HG02642 (cell line): Measurements from ENCODE around the gene INPP5A.

Experiments
- ATAC-seq: cut with Tn5 transposase; IDR thresholded peaks from one replicate; pipeline ENCODE4 v1.9.1; 2021; ENCODE audit warnings: mild to moderate bottlenecking; ENCODE audit not compliant: unreplicated experiment, poor library complexity

Gene INPP5A

GRCh38 chr10:132652446-132652845, 114.9 kb downstream of the INPP5A start:
- ATAC-seq: no peak

GRCh38 chr10:132652936-132653590, 115.5 kb downstream of the INPP5A start:
- ATAC-seq: no peak

- no peak for ATAC-seq
Measured at GRCh38 chr10:132653721-132654120, 116.1 kb downstream of the INPP5A start.

DNA sequence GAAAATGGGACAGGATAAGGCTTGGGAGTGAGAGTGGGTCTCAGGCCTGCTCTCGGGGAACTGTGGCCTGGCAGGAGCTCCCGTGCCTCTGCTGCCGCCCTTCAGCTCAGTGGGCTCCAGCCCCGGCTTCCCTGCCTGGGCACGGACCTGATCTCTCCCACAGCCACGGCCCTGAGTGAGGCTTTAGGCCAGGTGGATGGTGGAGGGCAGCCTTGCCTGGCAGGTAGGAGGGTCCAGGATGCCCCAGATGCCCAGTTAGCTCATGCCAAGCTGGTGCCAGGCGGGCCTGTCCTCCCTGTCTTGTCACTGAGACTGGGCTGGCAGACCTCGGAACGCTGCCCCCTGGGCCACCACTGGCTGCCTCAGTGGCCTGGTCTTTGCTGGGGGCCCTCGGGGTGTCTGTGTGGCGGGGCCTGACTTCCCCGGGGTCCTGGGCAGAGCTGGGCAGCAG, 116.6 kb downstream of the INPP5A start:
- no peak for ATAC-seq

- ATAC-seq: no peak
Measured at GRCh38 chr10:132654708-132655661, 117.4 kb downstream of the INPP5A start.

- ATAC-seq: no peak
Measured at GRCh38 chr10:132655735-132656134, 118.1 kb downstream of the INPP5A start.

DNA sequence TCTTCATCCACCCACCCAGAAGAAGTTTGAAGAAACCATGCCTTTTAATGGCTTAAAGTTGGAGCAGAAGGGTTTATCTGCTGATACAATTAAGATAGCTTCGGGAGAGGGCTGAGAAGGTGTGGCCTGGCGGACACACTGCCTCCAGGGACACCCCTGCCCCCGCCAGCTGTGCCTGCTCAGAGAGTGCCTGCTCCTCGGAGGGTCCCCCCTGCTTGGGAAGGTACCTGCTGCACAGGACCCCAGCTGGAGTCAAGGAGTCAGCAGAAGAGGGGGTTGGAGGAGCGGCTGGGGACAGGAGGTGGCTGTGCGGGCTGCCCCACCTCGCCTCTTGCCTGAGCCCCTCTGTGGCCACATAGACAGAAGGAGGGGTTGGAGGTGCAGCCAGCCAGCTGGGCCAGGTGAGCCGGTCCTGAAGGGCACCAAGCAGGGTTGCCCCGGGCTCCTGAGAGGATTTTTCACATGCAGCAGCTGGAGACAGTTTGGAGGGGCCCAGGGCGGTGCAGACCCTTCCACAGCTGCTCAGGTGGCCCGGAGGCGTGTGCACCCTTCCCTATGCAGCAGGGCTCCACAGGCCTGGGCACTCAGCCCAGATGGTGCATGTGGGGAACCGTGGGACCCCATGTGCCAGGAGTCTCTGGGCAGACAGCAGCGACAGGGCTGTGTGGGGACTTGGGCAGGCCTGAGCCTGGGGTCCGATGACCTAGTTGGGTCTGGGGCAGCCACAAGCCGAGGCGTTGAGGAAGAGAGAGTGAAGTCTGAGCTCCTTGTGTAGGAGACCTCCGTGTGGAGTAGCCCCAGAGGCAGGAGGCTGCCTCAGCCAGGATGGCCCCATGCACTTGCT, 118.9 kb downstream of the INPP5A start:
- ATAC-seq: no peak

DNA sequence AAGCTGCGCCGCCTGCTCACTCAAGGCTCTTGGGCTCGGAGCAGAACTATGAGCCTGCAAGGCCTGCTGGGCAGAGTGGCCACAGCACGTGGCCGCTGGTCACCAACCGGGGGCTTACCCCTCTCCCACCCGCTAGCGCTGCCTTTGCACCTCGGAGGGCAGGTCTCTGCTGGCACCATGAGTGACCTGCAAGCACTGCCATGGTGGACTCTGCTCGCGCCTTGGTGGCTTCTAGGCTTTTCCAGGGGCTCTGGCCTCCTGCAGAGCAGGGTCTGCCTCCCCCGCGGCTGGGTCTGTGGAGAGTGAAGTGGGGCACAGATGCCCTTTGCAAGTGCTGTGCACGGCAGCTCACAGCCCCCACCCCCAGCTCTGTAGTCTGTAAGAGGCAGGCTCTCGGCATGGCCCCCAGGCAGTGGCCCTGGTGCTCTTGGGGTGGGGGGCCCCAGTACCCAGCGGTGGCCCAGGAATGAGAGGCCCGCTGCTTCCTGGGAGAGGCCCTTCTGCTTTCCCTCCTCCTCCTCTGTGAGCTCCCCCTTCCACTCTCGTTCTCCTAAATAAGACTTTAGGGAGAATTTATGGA, 119.6 kb downstream of the INPP5A start:
- no peak for ATAC-seq

DNA sequence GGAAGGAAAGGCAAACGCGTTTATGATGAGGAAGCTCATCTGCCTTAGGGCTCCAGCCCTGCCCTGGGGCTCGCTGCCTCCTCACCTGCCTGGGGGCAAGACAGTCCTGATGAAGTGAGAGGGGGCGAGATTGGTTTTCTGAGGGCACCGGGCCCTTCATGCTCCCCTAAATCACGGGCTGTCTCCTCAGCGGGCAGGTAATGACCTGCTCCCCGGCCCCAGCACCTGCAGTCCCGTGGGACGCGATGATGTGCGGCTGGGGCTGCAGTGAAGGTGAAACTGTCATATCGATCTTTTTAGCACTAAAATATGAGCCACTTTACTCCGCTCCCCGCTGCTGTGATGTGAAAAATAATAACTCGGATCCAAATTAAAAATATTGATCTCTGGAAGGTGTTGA, 120.2 kb downstream of the INPP5A start:
- ATAC-seq: no peak

GRCh38 chr10:132658546-132659205, 121.1 kb downstream of the INPP5A start:
- ATAC-seq: no peak

GRCh38 chr10:132659206-132660091, 121.9 kb downstream of the INPP5A start:
- no peak for ATAC-seq

DNA sequence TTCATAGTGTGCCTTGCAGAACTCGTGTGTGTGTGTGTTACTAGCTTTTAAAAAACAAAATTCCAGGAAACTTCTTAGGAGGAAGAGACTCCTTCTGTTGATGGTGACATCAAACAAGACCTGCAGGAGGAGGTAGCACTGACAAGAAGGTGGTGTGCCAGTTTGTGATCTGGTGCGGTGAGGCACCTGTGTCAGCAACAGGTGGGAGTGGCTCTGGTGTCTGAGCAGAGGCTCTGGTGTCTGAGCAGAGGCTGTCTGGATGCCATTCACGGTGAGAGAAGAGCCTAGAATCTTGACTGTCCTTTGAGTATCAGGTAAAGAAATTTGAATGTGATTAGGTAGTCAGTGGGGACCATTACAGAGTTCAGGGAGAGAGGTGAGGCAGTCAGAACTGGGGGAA, 122.8 kb downstream of the INPP5A start:
- no peak for ATAC-seq

DNA sequence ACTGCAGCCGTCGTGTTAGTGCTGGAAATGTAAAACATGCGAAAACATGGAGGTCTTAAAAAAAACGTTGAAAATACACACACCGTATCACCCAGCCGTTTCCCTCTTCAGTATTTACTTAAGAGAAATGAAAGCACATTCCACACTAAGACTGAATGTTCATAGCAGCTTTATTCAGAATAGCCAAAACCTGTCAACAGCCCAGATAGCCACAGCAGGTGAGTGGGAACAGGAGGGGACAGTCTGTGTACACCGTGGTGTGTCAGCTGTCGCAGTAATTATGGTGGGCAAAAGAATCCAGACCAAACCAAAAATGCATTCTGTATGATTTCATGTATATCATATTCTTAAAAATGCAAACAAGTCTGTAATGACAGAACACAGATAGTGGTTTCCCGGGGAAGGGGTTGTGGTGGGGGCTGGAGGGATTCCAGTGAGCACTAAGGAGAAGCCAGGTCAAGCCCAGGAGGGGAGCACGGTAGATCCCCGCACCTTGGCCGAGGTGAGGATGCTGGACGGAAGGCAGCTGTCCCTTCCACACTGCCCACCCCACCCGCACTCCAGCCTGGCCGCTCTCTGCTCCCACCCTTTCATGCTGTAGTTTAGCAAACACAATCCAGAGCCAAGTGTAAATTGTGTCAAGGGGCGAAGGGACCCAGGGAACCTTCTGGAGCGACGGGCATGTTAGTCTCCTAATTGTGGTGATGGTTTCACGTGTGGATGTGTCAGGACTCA, 124.8 kb downstream of the INPP5A start:
- ATAC-seq: no peak

DNA sequence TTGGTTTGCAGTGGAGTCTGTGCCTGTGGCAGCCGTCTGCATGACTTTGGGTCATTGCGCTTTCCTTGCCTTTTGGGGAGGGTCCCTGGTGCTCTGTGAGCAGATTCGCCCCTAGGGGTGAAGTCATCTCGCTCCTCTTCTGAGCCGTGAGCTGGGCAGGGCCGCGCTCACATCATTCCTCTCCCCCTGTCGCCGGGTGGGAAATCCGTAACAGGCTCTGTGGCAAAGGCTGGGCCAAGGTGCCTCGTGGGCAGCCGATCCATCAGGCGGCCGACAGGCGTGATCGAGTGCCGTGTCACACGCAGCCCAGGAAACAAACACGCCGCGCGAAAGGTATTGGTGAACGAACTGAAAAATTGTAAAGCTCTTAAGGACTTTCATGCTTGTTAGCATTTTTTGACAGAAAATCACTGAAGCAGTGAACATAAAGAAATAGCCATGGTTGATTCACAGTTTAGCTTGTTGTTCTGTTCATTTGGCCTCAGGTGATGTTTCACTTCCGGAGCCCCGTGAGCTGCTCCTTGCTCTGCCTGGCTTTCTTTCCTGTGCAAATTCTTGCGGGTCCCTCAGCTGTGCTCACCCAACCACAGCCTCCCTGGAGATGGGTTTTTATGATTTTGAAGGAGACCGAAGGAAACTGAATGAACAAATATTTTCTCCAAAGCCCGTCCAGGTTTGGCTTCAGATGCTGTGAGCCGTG, 126.2 kb downstream of the INPP5A start:
- ATAC-seq: no peak

DNA sequence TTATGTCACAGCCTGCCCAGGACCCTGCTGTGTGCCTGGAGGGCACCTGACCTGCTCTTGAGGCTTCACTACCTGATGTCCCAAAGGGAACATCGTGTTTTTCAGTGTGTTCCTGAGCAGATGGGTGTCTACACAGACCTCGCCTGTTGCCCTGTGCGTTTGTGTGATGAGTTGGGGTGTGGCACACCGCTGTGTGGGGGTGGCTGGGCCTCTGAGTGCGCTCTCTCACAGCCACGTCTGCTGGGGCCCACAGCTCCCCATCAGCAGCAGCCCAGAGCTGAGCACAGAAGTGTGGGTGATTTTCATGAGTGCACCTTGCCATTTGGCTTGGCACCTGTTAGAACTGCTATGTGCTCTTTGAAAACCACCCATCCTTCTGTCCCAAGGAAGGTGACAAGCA, 126.8 kb downstream of the INPP5A start:
- no peak for ATAC-seq

- no peak for ATAC-seq
Measured at GRCh38 chr10:132664883-132665282, 127.3 kb downstream of the INPP5A start.

- no peak for ATAC-seq
Measured at GRCh38 chr10:132665946-132666704, 128.5 kb downstream of the INPP5A start.
